ENCODE results near the gene ZNF536. TPM values are rescaled to one million over a fixed set of nuclear protein-coding genes. Genes with fewer than 3 reads are reported as not detected.

Gene ZNF536
- total and polyA plus RNA-seq, 2 of the 13 experiments (the other 11 are each of a cell fraction or from before 2014, with no cell fraction given), result not detected

- no peaks in the 10 kb centered on the region for H3K9me3 ChIP-seq (ENCODE audit: low read length)
- H3K4me1 ChIP-seq (ENCODE audit: insufficient read depth, low read length), result no peaks in the 10 kb centered on the region
- BruUV-seq (replicated peaks), result no TSS peak
- ChIA-PET CTCF (ENCODE audit: low intra/inter-chr PET ratio, low total read pairs) (no interaction called here), POLR2A (no interaction called here)
- 0% methylated on average over 2 of the region's 2 CpGs for WGBS (ENCODE audit: low lambda C conversion rate)
- DNase-seq (ENCODE audit: low spot score) (no peak), ATAC-seq (no peak), FAIRE-seq (no peak)
- no peaks in the 10 kb centered on the region for H3K79me2 ChIP-seq (ENCODE audit: insufficient read depth, low read length)
- H4K20me1 ChIP-seq (ENCODE audit: insufficient read depth, low read length), result no peaks in the 10 kb centered on the region
- in situ Hi-C loops (cut with HindIII; ENCODE audit: extremely low pct_ligation_motif_present, low pct_unique_long_range_greater_than_20kb), result no loop called here
- no peaks in the 10 kb centered on the region for H3K36me3 ChIP-seq (replicated peaks in 1 of 2; ENCODE audit: control insufficient read depth in 1 of 2, insufficient read depth in 2 of 2, low read length in 2 of 2)
- no peak overlapping the region for H3K4me3 ChIP-seq (replicated peaks in 1 of 3; ENCODE audit: insufficient read depth in 1 of 3, low read depth in 2 of 3, low read length in 3 of 3)
- no peak overlapping the region for H3K4me2 ChIP-seq (ENCODE audit: low read depth, low read length)
- no peak overlapping the region for H3K9ac ChIP-seq (ENCODE audit: insufficient read depth, low read depth, low read length)
- intact Hi-C loops (cut with micrococcal nuclease; ENCODE audit: unreplicated experiment), result loop anchor here (5.0 kb wide), 1 partner anchor 417 kb away; no protein-coding TSS in a partner anchor
- no peak overlapping the region for H3K27ac ChIP-seq (ENCODE audit: extremely low read length, insufficient read depth, low read length)
- peaks cover 0 to 1% of the 10 kb centered on the region in 2 experiments; a peak in 2 of 5 replicates for H3K27me3 ChIP-seq (ENCODE audit: control insufficient read depth in 1 of 2, insufficient read depth in 2 of 2, low read length in 2 of 2)
- TF ChIP-seq GPN1 (CRISPR knock-in tag; IDR thresholded peaks at IDR 0.05; ENCODE audit: borderline replicate concordance), result no peak
- no peak for TF ChIP-seq SP5 (CRISPR knock-in tag; IDR thresholded peaks at IDR 0.05; ENCODE audit: borderline replicate concordance, low read depth)
- no peak for TF ChIP-seq HBP1 (CRISPR knock-in tag; IDR thresholded peaks at IDR 0.05; ENCODE audit: low read depth)
- TF ChIP-seq MYC (CRISPR knock-in tag; IDR thresholded peaks at IDR 0.05; ENCODE audit: borderline replicate concordance), result no peak
- no peak for TF ChIP-seq POGZ (CRISPR knock-in tag; IDR thresholded peaks at IDR 0.05)
- TF ChIP-seq ZNF275 (CRISPR knock-in tag; IDR thresholded peaks at IDR 0.05; ENCODE audit: borderline replicate concordance), result no peak
- TF ChIP-seq ZNF335 (CRISPR knock-in tag; IDR thresholded peaks at IDR 0.05), result no peak
- no peak for TF ChIP-seq HNF4A (CRISPR knock-in tag; IDR thresholded peaks at IDR 0.05)
- TF ChIP-seq ZBED4 (CRISPR knock-in tag; IDR thresholded peaks at IDR 0.05; ENCODE audit: borderline replicate concordance), result no peak
- no peak for TF ChIP-seq ZFP41 (CRISPR knock-in tag; IDR thresholded peaks at IDR 0.05; ENCODE audit: borderline replicate concordance)
- no peak overlapping the region for H2AFZ ChIP-seq (ENCODE audit: low read length)
These were observed 87.7 kb downstream of the ZNF536 start for GRCh38 chr19:30459859-30460258.
